Lower lobe of right lung (tissue), 2 donors: ENCODE results near the gene ZNF700. TPM values are rescaled to one million over a fixed set of nuclear protein-coding genes. Genes with fewer than 3 reads are reported as not detected.

Experiments used
- ATAC-seq, 2 donors: fragments of 200-7000 bp; cut with Tn5 transposase; one replicate each; pipeline ENCODE4 v1.9.1; 2020 to 2022; ENCODE audit warnings: mild to moderate bottlenecking in 2 of 2, moderate library complexity in 2 of 2
- DNase-seq: peaks from one replicate; pipeline ENCODE4 v3.0.0-alpha.2; 2020
- H3K27ac ChIP-seq: fragments of 200-600 bp; one replicate; pipeline ENCODE4 v1.8.0; 2022
- H3K27me3 ChIP-seq: fragments of 200-600 bp; one replicate; pipeline ENCODE4 v1.8.0; 2022; ENCODE audit warnings: low read depth
- H3K36me3 ChIP-seq: fragments of 200-600 bp; one replicate; pipeline ENCODE4 v1.8.0; 2022; ENCODE audit warnings: mild to moderate bottlenecking
- H3K4me1 ChIP-seq: fragments of 200-600 bp; one replicate; pipeline ENCODE4 v1.8.0; 2022
- H3K4me3 ChIP-seq: fragments of 200-600 bp; one replicate; pipeline ENCODE4 v1.8.0; 2022; ENCODE audit warnings: mild to moderate bottlenecking
- H3K9me3 ChIP-seq: fragments of 200-600 bp; one replicate; pipeline ENCODE4 v1.8.0; 2022
- intact Hi-C: fragments of 100-400 bp; cut with DNase I; formaldehyde crosslinking; loops from one replicate; pipeline ENCODE4 v1.11.0; 2022
- total RNA-seq: library from RNA; stranded (reverse); fragmentation: NEBNext Ultra II Directional; extraction: Animal tissue kit (Norgen Biotek cat#: 25700); gene quantifications from one replicate; pipeline ENCODE4 v1.2.1, GENCODE V29; 2021
- TF ChIP-seq, protein P1 (sequence below): fragments of 200-600 bp; IDR thresholded peaks from one replicate; pipeline ENCODE4 v1.8.0; 2022; ENCODE audit warnings: antibody characterized with exemption, mild to moderate bottlenecking
- donor health status: DM: no; HTN: yes; CAD: no; lungs with severe emphysema.

ZNF700 gene
- total RNA-seq, 1 donor from 2014 or later: 13.4 TPM

DNA sequence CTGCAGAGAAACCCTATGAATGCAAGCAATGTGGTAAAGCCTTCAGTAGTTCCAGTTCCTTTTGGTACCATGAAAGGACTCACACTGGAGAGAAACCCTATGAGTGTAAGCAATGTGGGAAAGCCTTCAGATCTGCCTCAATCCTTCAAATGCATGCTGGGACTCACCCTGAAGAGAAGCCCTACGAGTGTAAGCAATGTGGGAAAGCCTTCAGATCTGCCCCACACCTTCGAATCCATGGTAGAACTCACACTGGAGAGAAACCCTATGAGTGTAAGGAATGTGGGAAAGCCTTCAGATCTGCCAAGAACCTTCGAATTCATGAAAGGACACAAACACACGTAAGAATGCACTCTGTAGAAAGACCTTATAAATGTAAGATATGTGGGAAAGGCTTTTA is 54.6 kb downstream of the ZNF700 start:
- H3K4me1 ChIP-seq: no peaks in the 10 kb centered on the region
- peaks cover 61% of the 10 kb centered on the region for H3K9me3 ChIP-seq
- H3K4me3 ChIP-seq: no peak overlapping the region
- DNase-seq: no peak
- TF ChIP-seq, protein P1, sequence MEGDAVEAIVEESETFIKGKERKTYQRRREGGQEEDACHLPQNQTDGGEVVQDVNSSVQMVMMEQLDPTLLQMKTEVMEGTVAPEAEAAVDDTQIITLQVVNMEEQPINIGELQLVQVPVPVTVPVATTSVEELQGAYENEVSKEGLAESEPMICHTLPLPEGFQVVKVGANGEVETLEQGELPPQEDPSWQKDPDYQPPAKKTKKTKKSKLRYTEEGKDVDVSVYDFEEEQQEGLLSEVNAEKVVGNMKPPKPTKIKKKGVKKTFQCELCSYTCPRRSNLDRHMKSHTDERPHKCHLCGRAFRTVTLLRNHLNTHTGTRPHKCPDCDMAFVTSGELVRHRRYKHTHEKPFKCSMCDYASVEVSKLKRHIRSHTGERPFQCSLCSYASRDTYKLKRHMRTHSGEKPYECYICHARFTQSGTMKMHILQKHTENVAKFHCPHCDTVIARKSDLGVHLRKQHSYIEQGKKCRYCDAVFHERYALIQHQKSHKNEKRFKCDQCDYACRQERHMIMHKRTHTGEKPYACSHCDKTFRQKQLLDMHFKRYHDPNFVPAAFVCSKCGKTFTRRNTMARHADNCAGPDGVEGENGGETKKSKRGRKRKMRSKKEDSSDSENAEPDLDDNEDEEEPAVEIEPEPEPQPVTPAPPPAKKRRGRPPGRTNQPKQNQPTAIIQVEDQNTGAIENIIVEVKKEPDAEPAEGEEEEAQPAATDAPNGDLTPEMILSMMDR: no peak
- no peaks in the 10 kb centered on the region for H3K27me3 ChIP-seq
- peaks cover 18% of the 10 kb centered on the region for H3K36me3 ChIP-seq
- intact Hi-C loops: no loop called here
- no peak for ATAC-seq
- H3K27ac ChIP-seq: no peak overlapping the region

DNA sequence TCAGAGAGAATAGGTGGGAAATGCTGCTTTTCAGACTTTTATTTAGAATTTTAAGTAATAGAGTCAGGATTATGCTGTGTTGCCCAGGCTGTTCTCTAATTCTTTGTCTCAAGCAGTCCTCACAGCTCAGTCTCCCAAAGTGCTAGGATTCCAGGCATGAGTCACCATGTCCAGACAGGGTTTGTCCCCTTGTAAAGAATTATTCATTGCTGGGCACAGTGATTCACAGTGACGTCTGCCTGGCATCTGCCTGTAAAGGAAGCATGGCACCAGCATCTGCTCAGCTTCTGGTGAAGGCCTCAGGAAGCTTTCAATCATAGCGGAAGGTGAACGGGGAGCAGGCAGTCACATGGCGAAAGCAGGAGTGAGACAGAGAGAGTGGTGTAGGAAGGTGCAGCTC is 57.6 kb downstream of the ZNF700 start:
- TF ChIP-seq, protein P1: no peak
- no peaks in the 10 kb centered on the region for H3K27me3 ChIP-seq
- DNase-seq (no peak), ATAC-seq (no peak)
- H3K4me3 ChIP-seq: no peak overlapping the region
- no peaks in the 10 kb centered on the region for H3K4me1 ChIP-seq
- H3K9me3 ChIP-seq: peaks cover 43% of the 10 kb centered on the region
- no peak overlapping the region for H3K27ac ChIP-seq
- intact Hi-C loops: no loop called here
- H3K36me3 ChIP-seq: peaks cover 12% of the 10 kb centered on the region

GRCh38 chr19:11984986-11985385 is 60.1 kb downstream of the ZNF700 start:
- intact Hi-C loops: no loop called here
- Histone ChIP-seq H3K36me3 (no peaks in the 10 kb centered on the region), H3K4me1 (peaks cover 6% of the 10 kb centered on the region), H3K27me3 (no peaks in the 10 kb centered on the region), H3K27ac (no peak overlapping the region), H3K9me3 (peaks cover 21% of the 10 kb centered on the region), H3K4me3 (no peak overlapping the region)
- DNase-seq (no peak), ATAC-seq (no peak)
- TF ChIP-seq, protein P1: no peak

DNA sequence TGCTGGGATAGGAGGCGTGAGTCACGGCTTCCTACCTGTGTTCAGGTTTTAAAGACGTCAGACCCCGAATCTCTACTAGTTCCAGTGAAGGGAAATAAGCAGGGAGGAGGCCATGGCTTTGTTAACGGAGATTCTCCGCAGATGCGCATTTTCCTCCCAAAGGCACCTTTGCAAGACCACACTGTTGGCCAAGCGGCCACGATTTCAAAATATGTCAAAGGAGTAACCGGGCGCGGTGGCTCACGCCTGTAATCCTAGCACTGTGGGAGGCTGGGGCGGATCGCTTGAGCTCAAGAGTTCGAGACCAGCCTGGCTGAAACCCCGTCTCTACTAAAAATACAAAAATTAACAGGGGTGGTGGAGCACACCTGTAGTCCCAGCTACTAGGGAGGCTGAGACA is 61.8 kb downstream of the ZNF700 start:
- Histone ChIP-seq H3K4me1 (peaks cover 6% of the 10 kb centered on the region), H3K4me3 (no peak overlapping the region), H3K27ac (no peak overlapping the region), H3K27me3 (no peaks in the 10 kb centered on the region), H3K36me3 (no peaks in the 10 kb centered on the region), H3K9me3 (peaks cover 3% of the 10 kb centered on the region)
- intact Hi-C loops: no loop called here
- DNase-seq (no peak), ATAC-seq (no peak)
- TF ChIP-seq, protein P1: no peak

GRCh38 chr19:11987405-11988281 is 62.7 kb downstream of the ZNF700 start:
- H3K4me3 ChIP-seq: peak overlapping the region; percentile 98
- TF ChIP-seq, protein P1: no peak
- ATAC-seq: peak; percentile 100
- peaks cover 6% of the 10 kb centered on the region for H3K4me1 ChIP-seq
- no peaks in the 10 kb centered on the region for H3K9me3 ChIP-seq
- peak overlapping the region; percentile 91 for H3K27ac ChIP-seq
- intact Hi-C loops: no loop called here
- DNase-seq: peak; percentile 98
- no peaks in the 10 kb centered on the region for H3K36me3 ChIP-seq
- no peaks in the 10 kb centered on the region for H3K27me3 ChIP-seq
